Mesodermal cell (in vitro differentiated cells): ENCODE data around the gene MAD1L1.
"Not testable (repeated sequence)": the region's sequence is repeated elsewhere in the genome, so short reads cannot be mapped to it uniquely, and the experiment has no call there.

Experiments used
- H3K27ac ChIP-seq: 2 replicates; pipeline ENCODE4 v1.7.0; 2013; ENCODE audit warnings: mild to moderate bottlenecking, low read depth, low read length, moderate library complexity; ENCODE audit not compliant: severe bottlenecking
- H3K36me3 ChIP-seq: 2 replicates; pipeline ENCODE4 v1.7.1; 2013; ENCODE audit warnings: mild to moderate bottlenecking, low read length, moderate library complexity; ENCODE audit not compliant: control insufficient read depth, insufficient read depth
- H3K4me1 ChIP-seq: one replicate; pipeline ENCODE4 v1.7.1; 2013; ENCODE audit warnings: mild to moderate bottlenecking, low read length; ENCODE audit not compliant: insufficient read depth, control insufficient read depth, poor library complexity, severe bottlenecking
- H3K4me3 ChIP-seq: 2 replicates; pipeline ENCODE4 v1.7.0; 2013; ENCODE audit warnings: low read length, control low read depth, mild to moderate bottlenecking; ENCODE audit not compliant: insufficient read depth, poor library complexity, severe bottlenecking; ENCODE audit errors: extremely low read depth
- H3K9me3 ChIP-seq: 2 replicates; pipeline ENCODE4 v1.7.1; 2013; ENCODE audit warnings: mild to moderate bottlenecking, low read length, moderate library complexity; ENCODE audit not compliant: control insufficient read depth
- WGBS, 2 experiments: methylation state at CpG; one replicate each; pipeline ENCODE4 v1.1.5; 2013; ENCODE audit warnings: missing lambda C conversion rate in 2 of 2; ENCODE audit not compliant: insufficient coverage in 2 of 2; 5-methylcytosine and 5-hydroxymethylcytosine counted together

MAD1L1 gene

DNA sequence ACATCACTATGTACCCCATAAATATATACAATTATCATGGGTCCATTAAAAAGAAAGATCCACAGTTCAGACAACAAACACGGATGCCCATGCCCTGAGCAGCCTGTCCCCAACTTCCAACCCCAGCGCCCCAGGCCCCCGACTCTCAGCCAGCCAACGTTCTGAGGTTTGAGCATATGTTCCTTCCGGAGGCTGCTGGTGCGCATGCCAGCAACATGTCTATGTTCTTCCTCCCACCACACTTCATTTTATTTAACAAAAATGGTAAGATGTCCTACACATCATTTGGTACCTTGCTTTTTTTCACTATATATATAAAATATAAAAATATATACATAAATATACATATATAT is 250.9 kb downstream of the MAD1L1 start:
- 93 to 100% methylated on average over 5 to 6 of the region's 6 CpGs for WGBS, 2 experiments
- H3K36me3 ChIP-seq, result peaks cover 27% of the 10 kb centered on the region
- peaks cover 4% of the 10 kb centered on the region for H3K9me3 ChIP-seq
- H3K4me3 ChIP-seq, result no peak overlapping the region
- H3K27ac ChIP-seq, result no peak overlapping the region
- no peaks in the 10 kb centered on the region for H3K4me1 ChIP-seq

DNA sequence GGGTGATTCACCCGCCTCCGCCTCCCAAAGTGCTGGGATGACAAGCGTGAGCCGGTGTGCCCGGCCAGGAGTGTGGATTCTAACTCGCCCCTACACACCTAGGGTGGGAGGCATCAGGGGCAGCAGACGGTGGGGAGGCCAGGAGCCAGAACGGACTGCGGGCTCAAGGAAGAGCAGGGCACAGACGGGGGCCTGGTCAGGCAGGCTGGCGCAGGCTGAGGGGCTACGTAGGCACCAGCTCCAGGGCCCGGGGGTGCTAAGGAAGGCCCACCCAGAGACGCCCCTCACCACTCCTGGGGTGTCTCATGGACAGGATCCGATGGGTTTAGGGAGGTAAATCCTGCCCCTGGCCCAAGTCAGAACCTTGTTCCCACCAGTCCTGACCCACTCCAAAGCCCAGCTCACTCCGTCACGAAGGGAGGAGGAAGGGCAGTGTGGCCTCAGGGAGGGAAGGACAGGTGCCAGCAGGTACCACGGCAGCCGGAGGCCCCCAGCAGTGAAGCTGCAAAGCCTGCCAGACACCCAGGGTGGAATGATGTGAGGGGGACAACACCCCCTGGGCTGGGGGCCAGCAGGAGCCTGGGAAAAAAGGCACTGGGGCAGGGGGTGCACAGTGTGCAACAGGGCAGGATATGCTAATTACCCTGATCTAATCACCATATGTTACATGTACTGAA is 251.4 kb downstream of the MAD1L1 start:
- no peaks in the 10 kb centered on the region for H3K4me1 ChIP-seq
- H3K27ac ChIP-seq, result no peak overlapping the region
- no peak overlapping the region for H3K4me3 ChIP-seq
- peaks cover 4% of the 10 kb centered on the region for H3K9me3 ChIP-seq
- H3K36me3 ChIP-seq, result peaks cover 30% of the 10 kb centered on the region
- 92 to 93% methylated on average over 14 to 19 of the region's 19 CpGs for WGBS, 2 experiments

DNA sequence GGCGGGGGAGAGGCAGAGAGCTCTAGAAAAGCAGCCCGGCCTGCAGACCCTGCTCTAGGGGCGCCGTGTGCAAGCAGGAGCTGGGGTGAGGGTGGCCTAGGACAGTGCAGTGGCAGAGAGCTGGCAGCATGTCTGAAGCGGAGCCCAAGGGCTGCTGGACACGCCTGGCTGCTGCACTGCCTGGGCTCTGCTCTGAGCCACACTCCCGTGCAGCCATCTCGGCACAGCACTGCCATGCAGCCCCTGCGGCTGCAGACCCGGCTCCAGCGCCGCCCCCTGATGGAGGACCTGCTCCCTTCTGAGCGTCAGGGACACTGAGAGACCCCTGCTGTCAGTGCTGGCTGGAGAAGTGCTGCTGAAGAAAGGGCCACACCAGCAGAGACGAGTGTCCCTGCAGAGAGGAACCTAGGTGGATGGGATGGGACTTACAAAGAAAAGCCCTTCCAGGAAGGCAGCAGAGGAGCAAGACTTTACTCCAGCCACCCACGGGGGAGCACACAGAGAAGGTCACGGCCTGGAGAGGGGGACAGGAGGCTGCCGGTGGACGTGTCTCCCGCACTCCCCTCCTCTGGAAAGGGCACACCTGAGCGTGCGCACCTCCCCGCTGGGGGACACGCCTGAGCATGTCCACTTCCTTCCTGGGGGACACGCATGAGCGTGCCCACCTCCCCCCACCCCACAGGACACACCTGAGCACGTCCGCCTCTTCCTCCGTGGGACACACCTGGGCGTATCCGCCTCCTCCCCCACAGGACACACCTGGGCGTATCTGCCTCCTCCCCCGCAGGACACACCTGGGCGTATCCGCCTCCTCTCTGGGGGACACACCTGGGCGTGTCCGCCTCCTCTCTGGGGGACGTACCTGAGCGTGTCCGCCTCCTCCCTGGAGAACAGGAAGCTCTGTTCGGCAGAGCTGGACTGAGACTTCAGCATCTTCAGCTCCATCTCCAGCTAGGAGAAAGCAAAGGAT is 252.9 kb downstream of the MAD1L1 start:
- Histone ChIP-seq H3K4me1 (no peaks in the 10 kb centered on the region), H3K36me3 (peaks cover 30% of the 10 kb centered on the region), H3K27ac (no peak overlapping the region), H3K9me3 (peaks cover 4% of the 10 kb centered on the region), H3K4me3 (no peak overlapping the region)
- 91 to 93% methylated on average over 29 to 36 of the region's 40 CpGs for WGBS, 2 experiments

DNA sequence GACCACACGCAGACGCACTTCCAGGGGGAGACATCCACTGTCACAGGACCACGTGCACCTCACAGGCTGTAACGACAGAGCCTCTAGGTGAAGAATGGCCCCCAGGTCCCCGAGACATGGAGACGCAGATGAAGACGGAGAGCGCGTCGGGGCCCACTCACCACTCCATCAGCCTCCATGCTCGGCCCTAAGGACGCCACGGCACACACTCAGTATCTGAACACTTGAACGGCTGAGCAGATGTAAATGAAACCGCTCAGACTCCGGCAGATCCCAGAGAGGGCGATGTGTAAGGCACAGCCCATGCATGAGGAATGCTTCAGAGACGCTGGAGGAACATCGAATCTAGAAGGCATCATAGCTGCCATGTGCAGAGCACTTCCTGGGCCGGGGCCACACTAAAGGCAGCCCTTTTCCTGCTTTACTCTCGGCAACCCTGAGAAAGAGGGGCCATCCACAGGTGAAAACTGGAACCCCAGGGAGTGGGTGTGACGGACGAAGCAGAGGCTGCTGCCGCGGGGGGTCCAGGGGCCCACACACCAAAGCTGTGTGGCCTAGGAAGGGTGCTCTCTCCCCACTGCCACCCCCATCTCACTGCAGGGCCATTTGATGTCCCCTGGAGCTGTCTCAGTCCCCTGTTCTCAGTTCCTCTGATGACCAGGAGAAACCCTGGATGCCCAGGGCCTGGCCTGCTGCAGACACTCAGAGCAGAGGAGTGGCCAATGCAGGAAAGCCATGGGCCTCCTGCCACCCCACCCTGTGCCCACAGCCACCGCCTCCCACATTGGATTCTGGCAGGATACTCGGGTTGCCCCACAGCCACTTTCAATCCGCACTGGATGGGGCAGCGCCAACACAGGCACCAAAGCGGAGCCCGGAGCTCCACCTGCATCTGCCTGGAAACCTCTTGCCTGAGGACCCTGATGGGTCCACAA is 253.8 kb downstream of the MAD1L1 start:
- no peak overlapping the region for H3K4me3 ChIP-seq
- H3K9me3 ChIP-seq, result peaks cover 4% of the 10 kb centered on the region

DNA sequence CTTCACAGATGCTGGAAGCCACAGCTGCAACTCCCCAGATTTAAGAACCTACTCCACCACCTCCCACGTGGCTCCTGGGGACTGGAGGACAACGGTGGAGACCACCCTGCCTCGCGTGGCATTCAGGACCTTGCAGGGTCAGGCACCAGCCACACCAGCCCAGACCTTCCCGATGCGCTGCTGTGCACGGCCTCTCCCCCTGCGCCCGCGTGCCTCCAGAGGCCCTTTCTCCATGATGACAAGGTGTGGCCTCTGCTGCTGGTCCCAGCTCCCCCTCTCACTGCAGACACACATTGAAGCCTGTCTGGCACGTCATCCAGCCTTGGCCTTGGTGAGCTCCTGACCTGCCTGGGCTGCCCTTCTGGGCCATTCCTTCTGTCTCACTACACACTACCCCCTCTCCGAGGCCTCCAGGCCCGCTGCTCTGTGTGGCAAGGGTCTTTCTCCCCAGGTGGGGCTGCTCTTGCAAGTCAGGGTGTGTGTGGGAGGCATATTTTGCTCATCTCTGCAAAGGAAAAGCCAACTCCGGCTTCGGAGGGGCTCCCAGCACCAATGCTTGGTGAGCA is 254.8 kb downstream of the MAD1L1 start:
- Histone ChIP-seq H3K9me3 (peaks cover 4% of the 10 kb centered on the region), H3K36me3 (peaks cover 34% of the 10 kb centered on the region), H3K27ac (no peak overlapping the region), H3K4me3 (no peak overlapping the region), H3K4me1 (no peaks in the 10 kb centered on the region)
- 92 to 97% methylated on average over 12 of the region's 15 CpGs for WGBS, 2 experiments

More for the DNA sequence above, 253.8 kb downstream of the MAD1L1 start:
- Histone ChIP-seq H3K36me3 (peaks cover 30% of the 10 kb centered on the region), H3K4me1 (no peaks in the 10 kb centered on the region), H3K27ac (no peak overlapping the region)
- WGBS, 2 experiments, result 89 to 94% methylated on average over 23 to 31 of the region's 31 CpGs

DNA sequence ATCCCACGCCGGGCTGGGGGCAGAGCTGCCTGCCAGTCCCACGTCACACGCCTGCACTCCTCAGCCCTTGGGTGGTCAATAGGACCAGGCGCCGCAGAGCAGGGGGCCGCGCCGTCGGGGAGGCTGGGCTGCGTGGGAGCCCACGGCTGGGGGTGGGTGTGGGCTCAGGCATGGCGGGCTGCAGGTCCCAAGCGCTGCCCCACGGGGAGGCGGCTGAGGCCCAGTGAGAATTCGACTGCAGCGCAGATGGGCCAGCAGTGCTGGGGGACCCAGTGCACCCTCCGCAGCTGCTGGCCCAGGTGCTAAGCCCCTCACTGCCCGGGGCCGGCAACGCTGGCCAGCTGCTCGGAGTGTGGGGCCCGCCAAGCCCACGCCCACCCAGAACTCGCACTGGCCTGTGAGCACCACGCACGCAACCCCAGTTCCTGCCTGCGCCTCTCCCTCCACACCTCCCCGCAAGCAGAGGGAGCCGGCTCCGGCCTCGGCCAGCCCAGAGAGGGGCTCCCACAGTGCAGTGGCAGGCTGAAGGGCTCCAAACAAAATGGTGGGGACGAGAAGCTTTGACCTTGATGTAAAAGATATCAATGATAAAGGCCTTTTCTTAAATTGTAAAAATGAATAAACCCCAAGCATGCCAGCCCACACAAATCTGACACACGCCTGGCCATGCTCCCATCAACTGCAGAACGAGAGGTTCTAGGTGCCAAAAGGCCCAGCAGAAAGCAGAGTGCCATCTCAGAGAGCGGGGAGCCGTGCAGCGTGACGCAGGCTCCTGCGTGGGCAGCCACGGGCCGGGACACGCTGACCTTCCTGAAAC is 255.5 kb downstream of the MAD1L1 start:
- no peak overlapping the region for H3K27ac ChIP-seq

DNA sequence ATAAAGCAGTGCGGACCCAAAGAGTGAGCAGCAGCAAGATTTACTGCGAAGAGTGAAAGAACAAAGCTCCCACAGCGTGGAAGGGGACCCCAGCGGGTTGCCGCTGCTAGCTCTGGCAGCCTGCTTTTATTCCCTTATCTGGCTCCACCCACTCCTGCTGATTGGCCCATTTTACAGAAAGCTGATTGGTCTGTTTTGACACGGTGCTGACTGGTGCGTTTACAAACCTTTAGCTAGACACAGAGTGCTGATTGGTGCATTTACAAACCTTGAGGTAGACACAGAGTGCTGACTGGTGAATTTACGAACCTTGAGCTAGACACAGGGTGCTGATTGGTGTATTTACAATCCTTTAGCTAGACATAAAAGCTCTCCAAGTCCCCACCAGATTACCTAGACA is 256.2 kb downstream of the MAD1L1 start:
- not testable (repeated sequence) for H3K4me3 ChIP-seq, H3K4me1 ChIP-seq, H3K27ac ChIP-seq, H3K9me3 ChIP-seq
- 96% methylated on average over 8 of the region's 8 CpGs for WGBS, 2 experiments
- H3K36me3 ChIP-seq, result peaks cover 36% of the 10 kb centered on the region

More for the DNA sequence above, 255.5 kb downstream of the MAD1L1 start:
- H3K36me3 ChIP-seq, result peaks cover 36% of the 10 kb centered on the region
- H3K4me1 ChIP-seq, result no peaks in the 10 kb centered on the region
- WGBS, 2 experiments, result 94 to 95% methylated on average over 30 to 33 of the region's 44 CpGs
- H3K9me3 ChIP-seq, result peaks cover 4% of the 10 kb centered on the region
- H3K4me3 ChIP-seq, result no peak overlapping the region

DNA sequence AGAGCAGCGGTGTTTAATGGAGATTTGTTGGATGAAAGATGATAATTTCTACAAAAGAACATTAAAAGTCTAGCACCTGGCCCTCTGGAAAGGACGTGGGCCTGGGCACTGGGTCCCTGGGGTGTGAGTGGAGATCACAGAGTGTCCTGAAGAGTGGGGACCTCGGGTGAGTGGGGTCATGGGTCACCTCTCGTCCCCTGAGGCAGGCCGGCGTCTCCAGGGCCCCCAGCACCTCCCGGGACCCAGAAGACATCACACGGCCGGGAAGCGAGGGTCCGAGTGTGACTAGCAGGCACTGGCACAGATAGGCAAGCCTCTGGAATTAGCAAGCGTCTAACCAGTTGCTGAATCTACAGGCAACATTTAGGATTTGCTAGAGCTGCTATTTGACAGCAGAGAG is 257.2 kb downstream of the MAD1L1 start:
- 92 to 97% methylated on average over 10 of the region's 12 CpGs for WGBS, 2 experiments
- peaks cover 4% of the 10 kb centered on the region for H3K9me3 ChIP-seq

DNA sequence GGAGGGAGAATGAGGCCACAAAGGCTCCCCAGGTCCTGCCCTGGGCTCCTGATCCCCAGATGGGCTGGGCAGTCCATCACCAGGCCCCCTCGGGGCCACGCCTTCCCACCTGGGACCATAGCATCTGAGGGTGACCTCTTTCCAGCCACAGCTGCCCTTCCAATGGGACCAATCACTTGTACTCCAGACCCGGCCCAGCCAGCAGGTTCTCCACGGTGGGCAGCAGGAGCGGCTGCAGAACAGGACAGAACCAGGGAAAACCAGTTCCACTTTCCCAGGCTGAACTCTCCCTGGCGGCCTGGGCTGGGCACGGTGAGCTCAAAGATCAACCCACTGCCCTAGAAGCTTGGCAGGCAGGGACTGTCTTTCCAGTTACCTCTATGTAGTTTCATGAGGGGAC is 257.6 kb downstream of the MAD1L1 start:
- peaks cover 4% of the 10 kb centered on the region for H3K9me3 ChIP-seq
- no peak overlapping the region for H3K27ac ChIP-seq
- WGBS, 2 experiments, result 93 to 100% methylated on average over 7 of the region's 7 CpGs
- peaks cover 35% of the 10 kb centered on the region for H3K36me3 ChIP-seq
- no peaks in the 10 kb centered on the region for H3K4me1 ChIP-seq
- H3K4me3 ChIP-seq, result no peak overlapping the region

More for the DNA sequence above, 257.2 kb downstream of the MAD1L1 start:
- Histone ChIP-seq H3K27ac (no peak overlapping the region), H3K36me3 (peaks cover 36% of the 10 kb centered on the region), H3K4me1 (no peaks in the 10 kb centered on the region), H3K4me3 (no peak overlapping the region)
